ENCODE measurements around the gene AUTS2. TPM values are rescaled to one million over a fixed set of nuclear protein-coding genes. Genes with fewer than 3 reads are reported as not detected.

AUTS2 gene
- total and polyA plus RNA-seq, 4 donors = 4.9 to 24.4 (median 7.0) TPM

GRCh38 chr7:70334871-70335270 is 736.6 kb downstream of the AUTS2 start:
- no peaks in the 10 kb centered on the region for H3K4me1 ChIP-seq (ENCODE audit: control insufficient read depth in 4 of 4, insufficient read depth in 4 of 4, low read length in 3 of 4)
- no peak for DNase-seq (ENCODE audit: low spot score)

GRCh38 chr7:70336536-70336935 is 738.3 kb downstream of the AUTS2 start:
- no peak overlapping the region for H3K27ac ChIP-seq (ENCODE audit: low read depth in 1 of 2, low read length in 2 of 2)
- 90% methylated on average over 3 of the region's 3 CpGs for WGBS
- H3K27me3 ChIP-seq (ENCODE audit: control insufficient read depth in 4 of 4, insufficient read depth in 4 of 4, low read length in 3 of 4) = no peaks in the 10 kb centered on the region
- H3K9me3 ChIP-seq (ENCODE audit: control insufficient read depth in 4 of 4, low read length in 3 of 4) = no peaks in the 10 kb centered on the region
- H3K4me3 ChIP-seq (ENCODE audit: low read depth in 1 of 3, low read length in 3 of 3) = no peak overlapping the region
- H3K36me3 ChIP-seq (ENCODE audit: control insufficient read depth in 4 of 4, insufficient read depth in 3 of 4, low read depth in 1 of 4, low read length in 3 of 4) = no peaks in the 10 kb centered on the region
- DNase-seq (ENCODE audit: low spot score) = no peak
- no peak overlapping the region for H3K9ac ChIP-seq (ENCODE audit: low read depth in 1 of 2, low read length in 2 of 2)
- no peak for TF ChIP-seq JUND (IDR thresholded peaks at IDR 0.05)
- TF ChIP-seq NR2F2 (IDR thresholded peaks at IDR 0.05) = no peak
- no peak for TF ChIP-seq ZBTB33 (IDR thresholded peaks at IDR 0.05)
- TF ChIP-seq SP1 (IDR thresholded peaks at IDR 0.05) = no peak
- TF ChIP-seq REST (IDR thresholded peaks at IDR 0.05) = no peak
- TF ChIP-seq YY1 (IDR thresholded peaks at IDR 0.05) = no peak
- no peak for TF ChIP-seq CTCF (IDR thresholded peaks at IDR 0.05; ENCODE audit: low read depth, low read length, missing input control)
- TF ChIP-seq MAX (IDR thresholded peaks at IDR 0.05) = no peak
- no peak for TF ChIP-seq ATF3 (IDR thresholded peaks at IDR 0.05)
- no peak for TF ChIP-seq TAF1 (conservative IDR thresholded peaks at IDR 0.05)
- no peak for TF ChIP-seq RAD21 (IDR thresholded peaks at IDR 0.05)
- TF ChIP-seq GABPA (IDR thresholded peaks at IDR 0.05 in 1 of 2, conservative IDR thresholded peaks at IDR 0.05 in 1 of 2) = no peak
- no peak for TF ChIP-seq RXRA (IDR thresholded peaks at IDR 0.05)
- TF ChIP-seq EGR1 (IDR thresholded peaks at IDR 0.05; ENCODE audit: low read depth in 2 of 2) = no peak
- TF ChIP-seq FOXA2 (IDR thresholded peaks at IDR 0.05) = no peak
- no peaks in the 10 kb centered on the region for H3K4me1 ChIP-seq (ENCODE audit: control insufficient read depth in 4 of 4, insufficient read depth in 4 of 4, low read length in 3 of 4)

More at GRCh38 chr7:70334871-70335270, 736.6 kb downstream of the AUTS2 start:
- Histone ChIP-seq H3K9me3 (ENCODE audit: control insufficient read depth in 4 of 4, low read length in 3 of 4) (no peaks in the 10 kb centered on the region), H3K27ac (ENCODE audit: low read depth in 1 of 2, low read length in 2 of 2) (no peak overlapping the region), H3K9ac (ENCODE audit: low read depth in 1 of 2, low read length in 2 of 2) (no peak overlapping the region), H3K36me3 (ENCODE audit: control insufficient read depth in 4 of 4, insufficient read depth in 3 of 4, low read depth in 1 of 4, low read length in 3 of 4) (no peaks in the 10 kb centered on the region), H3K4me3 (ENCODE audit: low read depth in 1 of 3, low read length in 3 of 3) (no peak overlapping the region), H3K27me3 (ENCODE audit: control insufficient read depth in 4 of 4, insufficient read depth in 4 of 4, low read length in 3 of 4) (no peaks in the 10 kb centered on the region)
- WGBS = 85% methylated on average over 2 of the region's 2 CpGs
- TF ChIP-seq ATF3 (IDR thresholded peaks at IDR 0.05) = no peak
- TF ChIP-seq REST (IDR thresholded peaks at IDR 0.05) = no peak
- no peak for TF ChIP-seq FOXA1 (IDR thresholded peaks at IDR 0.05)
